Mesenchymal stem cell (in vitro differentiated cells and primary cell): ENCODE data around the gene MT1F.
"Not testable (repeated sequence)": the region's sequence is repeated elsewhere in the genome, so short reads cannot be mapped to it uniquely, and the experiment has no call there.

Experiments used
- DNase-seq: peaks from one replicate; pipeline ENCODE4 v3.0.0-alpha.2; 2013
- H2AFZ ChIP-seq: one replicate; pipeline ENCODE4 v1.6.1; 2013; ENCODE audit warnings: low read depth, mild to moderate bottlenecking, control low read depth, inconsistent platforms, low read length, moderate library complexity
- H2AK5ac ChIP-seq: 2 replicates; pipeline ENCODE4 v1.6.1; 2013; ENCODE audit warnings: low read length, moderate library complexity, mild to moderate bottlenecking, inconsistent platforms; ENCODE audit not compliant: severe bottlenecking
- H2BK120ac ChIP-seq: one replicate; pipeline ENCODE4 v1.6.1; 2013; ENCODE audit warnings: low read depth, mild to moderate bottlenecking, inconsistent platforms, low read length, moderate library complexity
- H2BK12ac ChIP-seq, 2 experiments: one replicate each; pipeline ENCODE4 v1.6.1; 2013; ENCODE audit warnings: inconsistent platforms in 2 of 2, low read length in 2 of 2, mild to moderate bottlenecking in 2 of 2, moderate library complexity in 2 of 2, control low read depth in 1 of 2
- H2BK15ac ChIP-seq: one replicate; pipeline ENCODE4 v1.6.1; 2013; ENCODE audit warnings: mild to moderate bottlenecking, low read depth, inconsistent platforms; ENCODE audit not compliant: poor library complexity, severe bottlenecking
- H2BK5ac ChIP-seq: 2 replicates; pipeline ENCODE4 v1.6.1; 2013; ENCODE audit warnings: low read depth, mild to moderate bottlenecking, low read length, control low read depth, inconsistent platforms; ENCODE audit not compliant: poor library complexity, severe bottlenecking
- H3K14ac ChIP-seq, 2 experiments: one replicate each; pipeline ENCODE4 v1.6.1; 2013; ENCODE audit warnings: inconsistent platforms in 2 of 2, low read length in 2 of 2, control low read depth in 1 of 2, mild to moderate bottlenecking in 1 of 2, moderate library complexity in 1 of 2
- H3K18ac ChIP-seq, 2 experiments: one replicate each; pipeline ENCODE4 v1.6.1; 2013; ENCODE audit warnings: inconsistent platforms in 2 of 2, low read length in 2 of 2, control low read depth in 1 of 2, low read depth in 1 of 2, mild to moderate bottlenecking in 1 of 2
- H3K23ac ChIP-seq, 2 experiments: one replicate each; pipeline ENCODE4 v1.6.1; 2013; ENCODE audit warnings: inconsistent platforms in 2 of 2, low read length in 2 of 2, mild to moderate bottlenecking in 2 of 2, moderate library complexity in 2 of 2, control low read depth in 1 of 2
- H3K27ac ChIP-seq: 2 replicates; pipeline ENCODE4 v1.5.1; 2013; ENCODE audit warnings: mild to moderate bottlenecking, moderate library complexity, low read length, control low read depth, inconsistent platforms; ENCODE audit not compliant: poor library complexity, severe bottlenecking
- H3K27me3 ChIP-seq, 2 experiments: 2 replicates each; pipeline versions ENCODE4 v1.6.1 to v1.7.0; 2013; ENCODE audit warnings: low read length in 2 of 2, mild to moderate bottlenecking in 2 of 2, moderate library complexity in 2 of 2, control low read depth in 1 of 2, inconsistent platforms in 1 of 2; ENCODE audit not compliant: control insufficient read depth in 1 of 2, insufficient read depth in 1 of 2
- H3K36me3 ChIP-seq, 2 experiments: 2 replicates each; pipeline versions ENCODE4 v1.6.1 to v1.7.0; 2013; ENCODE audit warnings: low read length in 2 of 2, control low read depth in 1 of 2, inconsistent platforms in 1 of 2, low read depth in 1 of 2, mild to moderate bottlenecking in 1 of 2; ENCODE audit not compliant: insufficient read depth in 2 of 2, control insufficient read depth in 1 of 2
- H3K4ac ChIP-seq, 2 experiments: one replicate each; pipeline ENCODE4 v1.6.1; 2013; ENCODE audit warnings: inconsistent platforms in 2 of 2, low read length in 2 of 2, mild to moderate bottlenecking in 2 of 2, moderate library complexity in 2 of 2, control low read depth in 1 of 2, low read depth in 1 of 2
- H3K4me1 ChIP-seq: 2 replicates; pipeline ENCODE4 v1.6.1; 2013; ENCODE audit warnings: low read depth, low read length, control low read depth; ENCODE audit not compliant: control insufficient read depth, insufficient read depth
- H3K4me2 ChIP-seq: 2 replicates; pipeline ENCODE4 v1.6.1; 2013; ENCODE audit warnings: low read length, mild to moderate bottlenecking, inconsistent platforms; ENCODE audit not compliant: poor library complexity, severe bottlenecking
- H3K4me3 ChIP-seq, 2 experiments: 2 replicates each; pipeline versions ENCODE4 v1.5.1 to v1.7.0; 2013; ENCODE audit warnings: low read length in 2 of 2, mild to moderate bottlenecking in 2 of 2, control low read depth in 1 of 2, low read depth in 1 of 2; ENCODE audit not compliant: insufficient read depth in 1 of 2
- H3K79me1 ChIP-seq: replicated peaks from 2 replicates; pipeline ENCODE4 v1.6.1; 2013; ENCODE audit warnings: mild to moderate bottlenecking, control low read depth, low read length, inconsistent platforms; ENCODE audit not compliant: poor library complexity, severe bottlenecking
- H3K9ac ChIP-seq: 2 replicates; pipeline ENCODE4 v1.7.0; 2013; ENCODE audit warnings: mild to moderate bottlenecking, low read length, moderate library complexity
- H3K9me3 ChIP-seq: 2 replicates; pipeline ENCODE4 v1.7.0; 2013; ENCODE audit warnings: mild to moderate bottlenecking, low read length; ENCODE audit not compliant: control insufficient read depth
- H4K8ac ChIP-seq: one replicate; pipeline ENCODE4 v1.6.1; 2013; ENCODE audit warnings: inconsistent platforms, mild to moderate bottlenecking, low read length, moderate library complexity
- H4K91ac ChIP-seq: one replicate; pipeline ENCODE4 v1.6.1; 2013; ENCODE audit warnings: mild to moderate bottlenecking, low read length, inconsistent platforms
- WGBS: methylation state at CpG from one replicate; pipeline ENCODE4 v1.1.7; 2013; ENCODE audit warnings: mixed read lengths; 5-methylcytosine and 5-hydroxymethylcytosine counted together

MT1F gene

GRCh38 chr16:56617212-56618085 lies 40.3 kb upstream of the MT1F start:
- Histone ChIP-seq H3K4me1 (peaks cover 23% of the 10 kb centered on the region), H2AK5ac (peak overlapping the region; percentile 10), H3K4me3 (peak overlapping the region; percentile 46 to 70), H3K79me1 (peaks cover 4% of the 10 kb centered on the region), H3K4me2 (peak overlapping the region; percentile 64), H3K14ac (peak overlapping the region in 1 of 2 experiments; percentile 76), H3K27ac (peak overlapping the region; percentile 22), H2BK120ac (peak overlapping the region; percentile 34), H3K9ac (peak overlapping the region; percentile 79), H3K9me3 (no peaks in the 10 kb centered on the region), H2BK15ac (peak overlapping the region; percentile 63), H2BK12ac (peak overlapping the region in 1 of 2 experiments; percentile 91), H3K27me3 (no peaks in the 10 kb centered on the region), H2AFZ (peak overlapping the region; percentile 80), H3K4ac (peak overlapping the region; percentile 15 to 33), H4K8ac (peak overlapping the region; percentile 93), H2BK5ac (peak overlapping the region; percentile 48), H3K36me3 (no peaks in the 10 kb centered on the region), H3K18ac (peak overlapping the region; percentile 50 to 91), H3K23ac (peak overlapping the region in 1 of 2 experiments; percentile 67), H4K91ac (peak overlapping the region; percentile 76)
- peak; percentile 66 for DNase-seq
- WGBS = 1% methylated on average over 39 of the region's 41 CpGs

DNA sequence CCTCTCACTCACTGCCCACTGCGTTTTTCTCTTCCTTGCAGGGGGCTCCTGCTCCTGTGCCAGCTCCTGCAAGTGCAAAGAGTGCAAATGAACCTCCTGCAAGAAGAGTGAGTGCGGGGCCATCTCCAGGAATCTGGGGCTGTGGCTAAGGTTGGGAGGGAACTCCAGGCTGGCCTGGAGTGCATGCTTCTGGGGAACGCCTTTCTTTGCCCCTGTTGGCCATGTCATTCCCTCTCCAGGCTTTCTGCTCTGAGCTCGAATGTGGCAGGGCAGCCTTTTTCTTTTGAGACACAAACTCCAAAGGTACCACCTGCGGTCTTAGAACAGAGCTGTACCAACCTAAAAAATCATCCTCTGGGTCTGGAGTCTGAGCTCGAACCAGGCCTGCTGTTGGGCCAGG lies 39.6 kb upstream of the MT1F start:
- Histone ChIP-seq H3K27me3 (no peaks in the 10 kb centered on the region), H2AFZ (no peak overlapping the region), H2AK5ac (no peak overlapping the region), H2BK15ac (no peak overlapping the region), H3K4me2 (peak overlapping the region; percentile 64), H3K9me3 (no peaks in the 10 kb centered on the region), H3K4me1 (peaks cover 23% of the 10 kb centered on the region), H2BK120ac (no peak overlapping the region), H3K18ac (peak overlapping the region in 1 of 2 experiments; percentile 37), H3K14ac (no peak overlapping the region), H3K23ac (no peak overlapping the region), H3K36me3 (no peaks in the 10 kb centered on the region), H3K9ac (peak overlapping the region; percentile 79), H2BK12ac (no peak overlapping the region), H4K8ac (no peak overlapping the region), H3K27ac (no peak overlapping the region), H3K4ac (no peak overlapping the region), H2BK5ac (no peak overlapping the region), H4K91ac (no peak overlapping the region), H3K79me1 (peaks cover 4% of the 10 kb centered on the region), H3K4me3 (peak overlapping the region in 1 of 2 experiments; percentile 70)
- no peak for DNase-seq
- 37% methylated on average over 6 of the region's 6 CpGs for WGBS

- H3K4me2 ChIP-seq = no peak overlapping the region
- peaks cover 27% of the 10 kb centered on the region for H3K4me1 ChIP-seq
- no peak overlapping the region for H2BK5ac ChIP-seq
- H3K27me3 ChIP-seq = no peaks in the 10 kb centered on the region
- H3K9ac ChIP-seq = no peak overlapping the region
- no peak overlapping the region for H2BK120ac ChIP-seq
- no peak overlapping the region for H2AFZ ChIP-seq
- DNase-seq = no peak
- no peak overlapping the region for H3K18ac ChIP-seq
- WGBS = 89% methylated on average over 6 of the region's 8 CpGs
- no peak overlapping the region for H4K91ac ChIP-seq
- H3K9me3 ChIP-seq = no peaks in the 10 kb centered on the region
- no peak overlapping the region for H2BK15ac ChIP-seq
- no peak overlapping the region for H3K27ac ChIP-seq
- no peak overlapping the region for H2BK12ac ChIP-seq
- H3K4ac ChIP-seq = no peak overlapping the region
- no peak overlapping the region for H3K23ac ChIP-seq
- H2AK5ac ChIP-seq = no peak overlapping the region
- peaks cover 4% of the 10 kb centered on the region for H3K79me1 ChIP-seq
- no peak overlapping the region for H3K4me3 ChIP-seq
- H3K36me3 ChIP-seq = no peaks in the 10 kb centered on the region
- no peak overlapping the region for H3K14ac ChIP-seq
- no peak overlapping the region for H4K8ac ChIP-seq
Observed at GRCh38 chr16:56620339-56620897, 37.3 kb upstream of the MT1F start.

DNA sequence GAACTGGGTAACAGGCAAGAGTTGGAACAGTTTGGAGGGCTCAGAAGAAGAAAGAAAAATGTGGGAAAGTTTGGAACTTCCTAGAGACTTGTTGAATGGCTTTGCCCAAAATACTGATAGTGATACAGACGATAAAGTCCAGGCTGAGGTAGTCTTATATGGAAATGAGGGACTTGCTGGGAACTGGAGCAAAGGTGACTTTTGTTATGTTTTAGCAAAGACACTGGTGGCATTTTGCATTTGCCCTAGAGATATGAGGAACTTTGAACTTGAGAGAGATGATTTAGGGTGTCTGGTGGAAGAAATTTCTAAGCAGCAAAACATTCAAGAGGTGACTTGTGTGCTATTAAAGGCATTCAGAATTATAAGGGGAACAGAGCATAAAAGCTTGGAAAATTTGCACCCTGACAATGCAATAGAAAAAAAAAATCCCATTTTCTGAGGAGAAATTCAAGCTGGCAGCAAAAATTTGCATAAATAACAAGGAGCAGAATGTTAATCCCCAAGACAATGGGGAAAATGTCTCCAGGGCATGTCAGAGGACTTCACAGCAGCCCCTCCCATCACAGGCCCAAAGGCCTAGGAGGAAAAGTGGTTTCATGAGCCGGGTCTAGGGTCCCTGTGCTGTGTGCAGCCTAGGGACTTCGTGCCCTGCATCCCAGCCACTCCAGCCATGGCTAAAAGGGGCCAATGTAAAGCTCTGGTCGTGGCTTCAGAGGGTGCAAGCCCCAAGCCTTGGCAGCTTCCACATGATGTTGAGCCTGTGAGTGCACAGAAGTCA lies 35.9 kb upstream of the MT1F start:
- H3K14ac ChIP-seq, H3K18ac ChIP-seq, H3K9ac ChIP-seq, H2AK5ac ChIP-seq, H3K9me3 ChIP-seq, H3K4me2 ChIP-seq, H4K91ac ChIP-seq, H4K8ac ChIP-seq, DNase-seq, H3K4me3 ChIP-seq, H3K23ac ChIP-seq, H2BK12ac ChIP-seq, H2BK120ac ChIP-seq, H2BK5ac ChIP-seq, H2AFZ ChIP-seq, H3K27ac ChIP-seq, H3K4ac ChIP-seq, H3K36me3 ChIP-seq, H3K27me3 ChIP-seq, H2BK15ac ChIP-seq, H3K79me1 ChIP-seq: not testable (repeated sequence)
- H3K4me1 ChIP-seq = peaks cover 37% of the 10 kb centered on the region
- 64% methylated on average over 4 of the region's 4 CpGs for WGBS
